NCI-H1930 (cell line): Measurements from ENCODE around the gene KASH5.
"Not testable (repeated sequence)": the region's sequence is repeated elsewhere in the genome, so short reads cannot be mapped to it uniquely, and the experiment has no call there.

Experiments
- DNase-seq, 2 experiments: peaks; one replicate each; lab custom pipeline; 2025; lab: John Stamatoyannopoulos, UW

The KASH5 gene

DNA sequence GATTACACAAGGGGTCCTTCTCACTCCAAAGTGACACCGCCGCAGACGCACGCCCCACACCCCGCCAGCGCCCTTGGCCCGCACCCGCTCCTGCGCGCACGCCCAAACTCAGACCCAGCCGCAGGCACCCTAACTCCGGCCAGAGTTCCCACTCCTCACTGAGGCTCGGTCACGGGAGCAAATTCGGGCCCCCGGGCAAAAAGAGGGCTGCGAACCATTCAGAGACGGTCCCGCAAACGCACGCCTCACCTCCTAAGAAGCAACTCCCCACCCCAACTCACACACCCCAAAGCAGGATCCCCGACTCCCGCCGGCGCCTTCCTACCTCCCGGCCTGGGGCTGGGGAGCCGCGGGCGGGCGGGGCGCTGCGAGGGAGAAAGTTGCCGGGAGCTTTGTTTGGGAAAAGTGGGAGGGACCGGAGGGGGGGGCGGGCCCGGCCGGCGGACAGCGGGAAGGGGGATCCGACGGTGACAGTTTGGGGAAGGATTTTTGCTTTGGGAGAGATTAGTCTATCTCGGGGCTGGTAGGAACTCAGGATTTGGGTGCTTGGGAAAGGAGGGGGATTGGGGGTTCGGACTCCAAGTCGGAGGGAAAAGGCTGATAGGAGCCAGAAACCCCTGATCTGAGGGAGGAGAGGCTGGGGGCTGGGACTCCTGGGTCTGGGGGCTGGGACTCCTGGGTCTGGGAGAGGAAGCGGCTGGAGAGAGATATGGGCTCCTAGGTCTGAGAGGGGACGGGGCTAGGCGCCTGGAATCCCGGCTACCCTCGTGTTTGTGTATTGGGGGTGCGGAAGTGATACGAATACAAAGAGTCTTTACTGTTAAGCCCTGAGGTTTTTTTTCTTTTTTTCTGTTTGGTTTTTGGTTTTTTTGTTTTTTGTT, 25.8 kb upstream of the KASH5 start, which contains the start of gene TEAD2:
Gene TEAD2, minus strand, starts transcription at position 369 of the 881 bp plus-strand sequence. CDS start 2,341 bp downstream, outside the sequence.
- no peak for DNase-seq

DNA sequence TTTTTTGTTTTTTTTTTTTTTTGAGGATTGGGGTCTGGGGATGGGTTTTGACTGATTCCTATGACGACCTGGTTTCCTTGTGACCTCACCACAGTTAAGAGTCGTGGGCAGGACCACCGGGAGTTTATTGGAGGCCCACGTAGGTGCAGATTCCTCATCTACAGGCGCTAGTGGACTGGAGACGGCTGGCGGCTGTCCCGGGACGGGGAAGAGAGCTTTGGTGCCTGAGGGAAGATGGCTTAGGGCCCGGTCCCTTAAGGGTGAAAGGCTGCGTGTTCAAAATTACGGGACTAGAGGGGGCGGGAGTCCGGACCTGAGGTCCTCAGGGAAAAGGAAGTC, 25.2 kb upstream of the KASH5 start:
- no peak for DNase-seq

DNA sequence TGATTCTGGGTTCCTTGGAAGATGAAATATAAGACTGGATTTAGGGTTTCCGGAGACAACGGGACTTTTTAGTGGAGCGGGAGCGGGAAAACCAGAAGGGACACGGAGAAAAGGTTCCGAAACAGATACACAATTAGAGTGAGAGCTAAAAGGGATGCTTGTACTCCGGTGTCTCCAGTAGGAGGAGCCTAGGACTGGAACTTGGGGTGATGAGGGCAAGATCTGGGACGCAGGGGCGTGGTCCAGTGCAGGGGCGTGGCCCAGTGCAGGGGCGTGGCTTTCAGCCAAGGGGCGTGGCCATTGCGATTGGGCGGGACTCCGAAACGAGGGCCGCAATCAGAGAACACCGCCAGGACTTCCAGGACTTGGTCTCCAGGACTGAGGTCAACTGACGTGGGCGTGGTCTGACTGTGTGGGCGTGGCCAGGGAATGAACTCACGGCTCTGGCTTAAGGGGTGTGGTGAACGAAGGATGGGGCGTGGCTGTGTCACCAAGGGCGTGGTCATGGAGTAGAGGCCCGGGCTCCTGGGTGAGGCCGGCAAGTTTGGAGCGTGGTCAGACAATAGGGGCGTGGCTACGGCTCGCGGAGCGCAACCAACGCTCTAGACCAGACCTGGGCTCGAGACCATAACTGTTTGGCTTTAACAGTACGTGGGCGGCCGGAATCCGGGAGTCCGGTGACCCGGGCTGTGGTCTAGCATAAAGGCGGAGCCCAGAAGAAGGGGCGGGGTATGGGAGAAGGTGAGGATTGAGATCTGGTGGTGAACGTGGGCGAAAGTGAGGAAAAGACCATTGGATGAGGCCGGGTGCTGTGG, 24.6 kb upstream of the KASH5 start, which contains the start of gene DKKL1:
Gene DKKL1, plus strand, starts transcription at position 610 of the 815 bp plus-strand sequence. Its CDS starts 122 bp downstream, at position 732.
- peak; percentile 79 to 85 for DNase-seq

GRCh38 chr19:49364083-49364737, 23.8 kb upstream of the KASH5 start:
- no peak for DNase-seq

- no peak for DNase-seq
Observed at GRCh38 chr19:49366110-49366509, 21.9 kb upstream of the KASH5 start.

- no peak for DNase-seq
Observed at GRCh38 chr19:49368711-49369358, 19.2 kb upstream of the KASH5 start.

- DNase-seq: no peak
Observed at GRCh38 chr19:49371184-49371583, 16.9 kb upstream of the KASH5 start.

- not testable (repeated sequence) for DNase-seq
Observed at GRCh38 chr19:49373174-49373573, 14.9 kb upstream of the KASH5 start.

DNA sequence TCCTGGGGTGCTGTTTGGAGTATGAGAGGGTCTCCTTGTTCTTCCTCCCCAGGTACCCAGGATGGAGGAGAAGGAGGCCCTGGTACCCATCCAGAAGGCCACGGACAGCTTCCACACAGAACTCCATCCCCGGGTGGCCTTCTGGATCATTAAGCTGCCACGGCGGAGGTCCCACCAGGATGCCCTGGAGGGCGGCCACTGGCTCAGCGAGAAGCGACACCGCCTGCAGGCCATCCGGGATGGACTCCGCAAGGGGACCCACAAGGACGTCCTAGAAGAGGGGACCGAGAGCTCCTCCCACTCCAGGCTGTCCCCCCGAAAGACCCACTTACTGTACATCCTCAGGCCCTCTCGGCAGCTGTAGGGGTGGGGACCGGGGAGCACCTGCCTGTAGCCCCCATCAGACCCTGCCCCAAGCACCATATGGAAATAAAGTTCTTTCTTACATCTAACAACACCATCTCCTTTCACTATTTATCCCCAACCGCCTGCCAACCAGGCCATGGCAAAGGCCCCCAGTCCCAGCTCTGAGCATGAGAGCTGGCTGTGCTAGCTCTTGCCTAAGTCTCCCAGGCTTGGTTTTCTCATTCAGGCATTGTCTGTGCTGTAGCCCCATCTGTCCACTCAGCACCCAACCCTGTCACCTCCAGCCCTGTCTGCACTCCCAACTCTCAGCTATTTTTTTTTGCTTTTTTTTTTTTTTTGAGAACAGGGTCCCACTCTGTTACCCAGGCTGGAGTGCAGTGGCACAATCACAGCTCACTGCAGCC, 13.2 kb upstream of the KASH5 start:
- no peak for DNase-seq

DNA sequence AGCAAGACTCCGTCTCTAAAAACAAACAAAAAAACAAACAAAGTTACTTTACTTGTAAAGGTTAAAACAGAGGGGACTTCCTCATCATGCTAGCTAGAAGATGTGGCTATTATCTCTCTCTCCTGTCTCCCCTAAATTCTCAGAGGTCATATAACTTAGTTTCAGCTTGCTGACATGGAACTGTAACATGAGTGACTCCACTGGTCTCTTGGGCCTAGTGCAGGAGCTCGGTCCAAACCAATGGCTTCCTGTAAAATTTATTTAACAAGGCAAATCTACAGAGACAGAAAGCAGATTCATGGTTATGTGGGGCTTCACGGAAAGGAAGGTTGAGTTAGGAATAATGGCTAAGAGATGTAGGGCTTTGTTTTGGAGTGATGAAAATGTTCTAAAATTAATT, 9.5 kb upstream of the KASH5 start:
- no peak for DNase-seq

DNA sequence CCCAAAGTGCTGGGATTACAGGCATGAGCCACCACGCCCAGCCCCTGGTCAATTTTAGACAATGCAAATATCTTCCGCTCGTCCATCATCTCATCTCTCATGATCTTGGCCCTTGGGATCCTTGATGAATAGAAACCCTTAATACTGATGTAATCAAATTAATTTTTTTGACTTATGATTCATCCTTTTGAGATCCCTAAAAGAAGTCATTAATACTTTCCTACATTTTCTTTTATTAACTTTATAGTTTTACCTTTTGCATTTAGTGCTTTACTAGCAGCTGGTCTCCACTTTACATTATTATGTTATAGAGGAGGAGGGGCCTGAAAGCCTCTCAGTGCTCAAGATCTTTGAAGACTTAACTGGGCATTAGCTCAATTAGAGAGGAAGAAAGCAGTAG, 7.7 kb upstream of the KASH5 start:
- no peak for DNase-seq

DNA sequence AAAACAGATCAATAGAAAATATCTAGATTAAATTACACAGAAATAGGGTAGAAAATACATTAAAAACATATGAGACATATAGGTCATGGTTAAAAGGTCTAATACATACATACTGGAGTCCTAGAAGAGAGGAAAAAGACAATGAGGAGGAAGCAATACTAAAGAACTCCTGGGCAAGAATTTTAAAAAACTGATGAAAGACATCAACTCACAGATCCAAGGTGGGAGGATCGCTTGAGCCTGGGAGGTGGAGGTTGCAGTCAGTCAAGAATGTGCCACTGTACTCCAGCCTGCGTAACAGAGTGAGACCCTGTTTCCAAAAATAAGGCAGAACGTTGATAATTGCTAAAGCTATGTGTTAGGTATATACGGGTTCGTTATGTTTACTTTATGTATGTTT, 5.4 kb upstream of the KASH5 start:
- DNase-seq: no peak

DNA sequence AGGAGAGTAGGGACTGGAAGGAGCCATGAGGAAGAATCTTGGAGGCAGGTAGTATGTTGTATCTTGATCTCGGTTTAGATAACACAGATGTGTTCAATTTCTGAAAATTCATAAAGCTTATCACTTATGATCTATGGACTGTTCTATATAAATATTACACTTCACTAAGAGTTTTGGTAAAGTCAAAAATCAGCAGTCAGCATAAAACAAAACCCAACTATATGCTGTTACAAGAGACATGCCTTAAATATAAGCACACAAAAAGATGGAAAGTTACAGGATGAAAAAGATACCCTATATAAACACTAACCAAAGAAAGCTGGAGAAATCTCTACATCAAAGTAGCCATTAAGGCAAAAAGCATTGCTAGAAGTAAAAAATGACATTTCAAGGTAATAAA, 4.5 kb upstream of the KASH5 start:
- no peak for DNase-seq

DNA sequence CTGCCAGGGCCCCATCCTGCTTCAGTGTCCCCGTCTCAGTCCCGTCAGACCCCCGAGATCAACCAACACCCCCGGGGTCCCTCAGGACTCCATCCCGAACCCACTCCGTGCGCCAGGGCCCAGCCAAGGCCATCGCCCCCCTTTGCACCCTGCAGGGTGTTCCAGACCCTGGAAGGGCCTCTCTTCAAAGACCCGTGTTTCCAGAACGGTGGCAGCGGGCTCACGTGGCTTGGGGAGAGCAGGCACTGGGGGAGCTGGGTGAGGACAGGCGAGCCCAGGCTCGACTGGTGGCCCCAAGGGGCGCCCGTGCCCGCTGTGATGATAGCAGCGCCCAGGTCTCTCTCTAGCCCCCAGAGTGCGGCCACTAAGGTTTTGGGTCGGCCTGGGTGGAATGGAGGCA, 1.4 kb downstream of the KASH5 start:
- no peak for DNase-seq

DNA sequence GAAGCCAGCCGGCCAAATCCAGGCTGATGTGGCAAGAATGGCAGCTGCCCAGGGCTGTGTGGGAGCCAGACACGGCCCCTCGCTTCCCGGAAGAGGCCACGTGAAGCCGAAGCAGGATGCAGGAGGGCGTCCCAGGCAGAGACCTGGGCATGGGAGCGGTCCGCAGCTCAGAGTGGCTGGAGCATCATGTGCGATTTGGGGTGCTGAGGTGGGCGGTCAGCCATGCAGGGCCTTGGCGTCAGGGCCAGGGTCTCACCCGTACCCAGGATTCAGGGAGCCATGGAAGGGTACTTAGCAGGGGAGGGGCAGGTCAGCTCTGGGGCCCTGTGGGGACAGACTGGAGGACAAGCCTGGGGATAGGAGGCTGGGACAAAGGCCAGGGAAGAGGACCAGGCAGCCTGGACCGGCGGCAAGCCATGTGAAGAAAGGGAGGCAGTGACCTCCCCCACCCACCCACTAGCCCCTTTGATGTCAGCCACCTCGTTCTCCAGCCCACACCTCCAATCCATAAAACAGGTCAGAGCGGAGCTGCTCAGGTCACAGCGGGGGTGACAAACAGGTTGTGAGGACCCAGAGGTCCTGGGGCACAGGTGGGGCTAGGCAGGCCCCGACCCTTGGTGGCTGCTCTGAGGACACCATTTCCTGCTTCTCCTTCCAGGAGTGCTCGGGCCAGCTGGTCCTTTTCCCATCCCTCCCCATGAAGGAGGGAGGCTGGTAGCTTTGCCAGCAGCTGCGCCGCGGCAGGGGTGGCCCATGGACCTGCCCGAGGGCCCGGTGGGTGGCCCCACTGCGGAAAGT, 2.3 kb downstream of the KASH5 start:
- no peak for DNase-seq

DNA sequence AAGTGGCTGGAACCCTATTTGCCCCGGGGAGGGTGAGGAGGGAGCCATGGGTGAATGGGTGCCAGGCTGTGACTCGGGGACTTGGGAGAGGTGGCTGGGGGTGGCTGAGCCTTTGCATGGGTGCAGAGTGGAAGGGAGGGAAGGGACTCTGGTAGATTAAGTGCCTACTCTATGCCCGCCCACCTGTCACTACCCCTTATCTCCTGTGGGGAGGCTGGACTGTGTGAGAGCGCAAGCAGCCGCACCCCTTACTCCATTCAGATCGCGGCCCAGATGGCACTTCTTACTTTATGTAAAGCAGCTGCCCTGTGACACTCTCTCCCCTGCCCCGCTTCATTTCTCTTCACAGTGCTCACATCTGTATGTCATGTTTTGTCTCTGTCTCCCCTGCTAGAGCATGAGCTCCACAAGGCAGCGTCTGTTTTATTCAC, 2.9 kb downstream of the KASH5 start:
- no peak for DNase-seq

- peak; percentile 81 to 85 for DNase-seq
Observed at GRCh38 chr19:49391581-49392399, 3.7 kb downstream of the KASH5 start.

- DNase-seq: no peak
Observed at GRCh38 chr19:49393881-49394280, 5.8 kb downstream of the KASH5 start.
